H1 (cell line): Measurements from ENCODE around the gene PXT1. TPM values are rescaled to one million over a fixed set of nuclear protein-coding genes. Genes with fewer than 3 reads are reported as not detected.

Experiments used
- CTCF ChIA-PET: fragments of 300-600 bp; sonication (Branson Sonifier 250); formaldehyde crosslinking; loops from one replicate; lab custom pipeline; 2021; ENCODE audit not compliant: partially characterized antibody; lab: Charles Lee
- POLR2A ChIA-PET: fragments of 300-600 bp; sonication (Branson Sonifier 250); formaldehyde crosslinking; loops from one replicate; lab custom pipeline; 2021; ENCODE audit warnings: inconsistent platforms; ENCODE audit not compliant: partially characterized antibody; lab: Charles Lee
- DNase-seq, 2 experiments: peaks; one replicate each; pipeline versions ENCODE4 v3.0.0 to v3.0.0-alpha.2; 2010 to 2022; ENCODE audit warnings: low spot score in 2 of 2, low read depth in 1 of 2, mixed read lengths in 1 of 2
- FAIRE-seq: peaks from 2 replicates; lab custom pipeline; 2011; peaks lifted over from hg19 to GRCh38; lab: Jason Lieb, UNC
- H2AFZ ChIP-seq: 2 replicates; pipeline ENCODE4 v1.8.1; 2012; ENCODE audit warnings: low read length, inconsistent platforms
- H2AK5ac ChIP-seq: 2 replicates; pipeline ENCODE4 v1.6.1; 2013; ENCODE audit warnings: low read depth, low read length
- H2BK120ac ChIP-seq: replicated peaks from 2 replicates; pipeline ENCODE3; 2013; ENCODE audit warnings: low read depth, low read length, inconsistent platforms
- H2BK12ac ChIP-seq: 2 replicates; pipeline ENCODE4 v1.6.1; 2013; ENCODE audit warnings: low read depth, low read length
- H2BK15ac ChIP-seq: 2 replicates; pipeline ENCODE4 v1.6.1; 2013; ENCODE audit warnings: low read length
- H2BK20ac ChIP-seq: 2 replicates; pipeline ENCODE4 v1.6.1; 2013; ENCODE audit warnings: low read length
- H2BK5ac ChIP-seq: 2 replicates; pipeline ENCODE4 v1.6.1; 2013; ENCODE audit warnings: low read depth, low read length
- H3K14ac ChIP-seq: 2 replicates; pipeline ENCODE4 v1.6.1; 2013; ENCODE audit warnings: inconsistent platforms; ENCODE audit not compliant: insufficient read length
- H3K18ac ChIP-seq: 2 replicates; pipeline ENCODE4 v1.6.1; 2013; ENCODE audit warnings: low read length; ENCODE audit errors: extremely low read depth
- H3K23ac ChIP-seq: 2 replicates; pipeline ENCODE4 v1.6.1; 2013; ENCODE audit warnings: inconsistent platforms; ENCODE audit not compliant: insufficient read length
- H3K23me2 ChIP-seq: 2 replicates; pipeline ENCODE4 v1.6.1; 2013; ENCODE audit warnings: low read depth, low read length
- H3K27ac ChIP-seq: 2 replicates; pipeline ENCODE4 v1.6.1; 2011; ENCODE audit warnings: low read depth, low read length, inconsistent platforms
- H3K27me3 ChIP-seq, 4 experiments: replicated peaks in 1 of 4; 1 replicate in 1 of 4; 2 replicates in 3 of 4; pipeline versions ENCODE4 v1.6.1 to v1.8.1; 2011 to 2013; ENCODE audit warnings: low read length in 3 of 4, mild to moderate bottlenecking in 3 of 4, inconsistent platforms in 2 of 4, mixed read lengths in 2 of 4, moderate library complexity in 1 of 4; ENCODE audit not compliant: control insufficient read depth in 3 of 4, insufficient read depth in 3 of 4; ENCODE audit errors: extremely low read depth in 1 of 4
- H3K36me3 ChIP-seq, 4 experiments: 2 replicates each; pipeline versions ENCODE4 v1.6.1 to v1.8.1; 2011 to 2013; ENCODE audit warnings: mild to moderate bottlenecking in 4 of 4, low read length in 3 of 4, moderate library complexity in 2 of 4, control low read depth in 1 of 4, inconsistent platforms in 1 of 4; ENCODE audit not compliant: insufficient read depth in 4 of 4, control insufficient read depth in 2 of 4
- H3K4ac ChIP-seq: replicated peaks from 2 replicates; pipeline ENCODE3; 2013; ENCODE audit warnings: low read length, low read depth, mixed read lengths, inconsistent platforms; ENCODE audit not compliant: insufficient read length
- H3K4me1 ChIP-seq, 4 experiments: replicated peaks in 1 of 4; 1 replicate in 1 of 4; 2 replicates in 3 of 4; pipeline versions ENCODE4 v1.6.1 to v1.8.1; 2011 to 2013; ENCODE audit warnings: low read length in 3 of 4, inconsistent platforms in 2 of 4, mixed read lengths in 1 of 4; ENCODE audit not compliant: insufficient read depth in 4 of 4, control insufficient read depth in 3 of 4
- H3K4me2 ChIP-seq, 2 experiments: 2 replicates each; pipeline versions ENCODE4 v1.6.1 to v1.8.1; 2011 to 2013; ENCODE audit warnings: low read depth in 2 of 2, low read length in 2 of 2, control low read depth in 1 of 2, inconsistent platforms in 1 of 2, mild to moderate bottlenecking in 1 of 2; ENCODE audit not compliant: insufficient read depth in 1 of 2
- H3K4me3 ChIP-seq, 4 experiments: fragments of 200-600, 300-600 bp in 1 of 4; sonication (generic), shearing (Covaris generic), sonication (Bioruptor Twin) in 1 of 4; 2 replicates each; pipeline versions ENCODE4 v1.5.1 to v1.8.1; 2011 to 2016; ENCODE audit warnings: low read length in 4 of 4, low read depth in 3 of 4, control low read depth in 2 of 4, inconsistent platforms in 2 of 4, mild to moderate bottlenecking in 2 of 4, mixed read lengths in 1 of 4, moderate library complexity in 1 of 4; ENCODE audit not compliant: insufficient read depth in 2 of 4; ENCODE audit errors: extremely low read depth in 1 of 4
- H3K56ac ChIP-seq: replicated peaks from 2 replicates; pipeline ENCODE3; 2013; ENCODE audit warnings: low read depth, mild to moderate bottlenecking, mixed read lengths, low read length, inconsistent platforms; ENCODE audit not compliant: insufficient read length
- H3K79me1 ChIP-seq: 2 replicates; pipeline ENCODE4 v1.6.1; 2013; ENCODE audit warnings: low read depth, low read length, control low read depth
- H3K79me2 ChIP-seq, 2 experiments: 2 replicates each; pipeline versions ENCODE4 v1.6.1 to v1.8.1; 2012 to 2013; ENCODE audit warnings: low read length in 2 of 2, mild to moderate bottlenecking in 2 of 2, inconsistent platforms in 1 of 2; ENCODE audit not compliant: insufficient read depth in 2 of 2, control insufficient read depth in 1 of 2
- H3K9ac ChIP-seq, 4 experiments: replicated peaks in 1 of 4; 1 replicate in 1 of 4; 2 replicates in 3 of 4; pipeline versions ENCODE4 v1.6.1 to v1.8.1; 2011 to 2013; ENCODE audit warnings: low read depth in 3 of 4, low read length in 3 of 4, control low read depth in 2 of 4, mild to moderate bottlenecking in 2 of 4, moderate library complexity in 2 of 4, inconsistent platforms in 1 of 4; ENCODE audit errors: extremely low read depth in 1 of 4
- H3K9me3 ChIP-seq, 2 experiments: 2 replicates each; pipeline versions ENCODE4 v1.6.1 to v1.8.1; 2012 to 2013; ENCODE audit warnings: mild to moderate bottlenecking in 2 of 2, moderate library complexity in 2 of 2, control low read depth in 1 of 2, inconsistent platforms in 1 of 2, low read depth in 1 of 2, low read length in 1 of 2, mixed read lengths in 1 of 2; ENCODE audit not compliant: insufficient read depth in 2 of 2
- H4K20me1 ChIP-seq, 2 experiments: replicated peaks in 1 of 2; 2 replicates each; pipeline versions ENCODE3 to v1.8.1; 2011 to 2013; ENCODE audit warnings: inconsistent platforms in 2 of 2, low read length in 2 of 2, mild to moderate bottlenecking in 1 of 2; ENCODE audit not compliant: insufficient read depth in 2 of 2, control insufficient read depth in 1 of 2
- H4K5ac ChIP-seq: 2 replicates; pipeline ENCODE4 v1.6.1; 2013; ENCODE audit warnings: low read length, low read depth, mixed read lengths, inconsistent platforms; ENCODE audit not compliant: insufficient read length
- H4K8ac ChIP-seq: 2 replicates; pipeline ENCODE4 v1.8.0; 2013; ENCODE audit warnings: mild to moderate bottlenecking, moderate library complexity, low read length, inconsistent platforms; ENCODE audit not compliant: insufficient read depth; ENCODE audit errors: extremely low read depth
- H4K91ac ChIP-seq: replicated peaks from 2 replicates; pipeline ENCODE3; 2013; ENCODE audit warnings: low read length, mixed read lengths, inconsistent platforms; ENCODE audit not compliant: insufficient read length
- CTCF ChIP-seq, 3 experiments: IDR thresholded peaks; 1 replicate in 2 of 3; 2 replicates in 1 of 3; pipeline versions ENCODE4 v1.5.1 to v1.6.1; 2011; ENCODE audit warnings: low read length in 3 of 3, mild to moderate bottlenecking in 3 of 3, inconsistent platforms in 2 of 3, low read depth in 1 of 3, moderate library complexity in 1 of 3; ENCODE audit not compliant: insufficient read depth in 1 of 3; ENCODE audit errors: control extremely low read depth in 1 of 3
- JUND ChIP-seq: IDR thresholded peaks from 2 replicates; pipeline ENCODE4 v1.6.1; 2011; ENCODE audit warnings: mild to moderate bottlenecking, improper control_type of control experiment, low read length
- KDM1A ChIP-seq: fragments of 200-600, 300-600 bp; sonication (generic); IDR thresholded peaks from 2 replicates; pipeline ENCODE4 v1.7.1; 2016; ENCODE audit warnings: mild to moderate bottlenecking, low read length, borderline replicate concordance
- POU5F1 ChIP-seq: IDR thresholded peaks from 2 replicates; pipeline ENCODE4 v1.6.1; 2011; ENCODE audit warnings: low read depth, mild to moderate bottlenecking, low read length, moderate library complexity
- RBBP5 ChIP-seq: IDR thresholded peaks from 2 replicates; pipeline ENCODE4 v1.7.1; 2012; ENCODE audit warnings: low read depth, mild to moderate bottlenecking, inconsistent platforms, low read length, moderate library complexity, borderline replicate concordance
- SUZ12 ChIP-seq: fragments of 200-600 bp; sonication (generic); IDR thresholded peaks from 2 replicates; pipeline ENCODE4 v1.6.1; 2012; ENCODE audit warnings: mild to moderate bottlenecking, inconsistent platforms, low read length, moderate library complexity, mixed read lengths
- TAF1 ChIP-seq: IDR thresholded peaks from 2 replicates; pipeline ENCODE4 v1.6.1; 2011; ENCODE audit warnings: mild to moderate bottlenecking, low read depth, low read length
- TAF7 ChIP-seq: optimal IDR thresholded peaks from 2 replicates; pipeline ENCODE3; 2011; ENCODE audit warnings: low read depth, mild to moderate bottlenecking, inconsistent platforms, low read length, moderate library complexity, borderline replicate concordance
- WGBS, 2 experiments: shearing (Covaris generic) in 1 of 2; methylation state at CpG; one replicate each; pipeline versions ENCODE4 v1.1.6 to v1.1.7; 2013 to 2015; ENCODE audit warnings: low lambda C conversion rate in 2 of 2, mixed read lengths in 2 of 2, inconsistent platforms in 1 of 2, low coverage in 1 of 2, missing lambda C conversion rate in 1 of 2; ENCODE audit not compliant: insufficient replicate concordance in 2 of 2, insufficient coverage in 1 of 2, insufficient read length in 1 of 2; ENCODE audit errors: extremely low coverage in 1 of 2, missing lambda C conversion rate in 1 of 2; 5-methylcytosine and 5-hydroxymethylcytosine counted together
- polyA plus RNA-seq, 7 experiments: library from polyadenylated mRNA; depleted of rRNA in 3 of 7; stranded (reverse) in 5 of 7; unstranded in 2 of 7; fragments of >200 nt in 5 of 7; fragments of 200-250 nt in 2 of 7; gene quantifications; 1 replicate in 5 of 7; 2 replicates in 1 of 7; 4 replicates in 1 of 7; pipeline versions ENCODE4 v1.2.1 to v1.2.3, GENCODE V29; 2011 to 2013; ENCODE audit warnings: missing spikeins in 2 of 7, mixed read lengths in 2 of 7
- total RNA-seq: library from RNA; stranded (reverse); fragmentation: NEBNext Ultra II Directional; extraction: Animal tissue kit (Norgen Biotek cat#: 25700); gene quantifications from 2 replicates; pipeline ENCODE4 v1.2.1, GENCODE V29; 2021

Gene PXT1
- total and polyA plus RNA-seq, 2 of the 8 experiments (the other 6 are each of a cell fraction or from before 2014, with no cell fraction given), result 0.06 TPM; not detected in 1

- Histone ChIP-seq H2BK5ac (no peak overlapping the region), H3K23me2 (no peaks in the 10 kb centered on the region), H3K4me3 (no peak overlapping the region), H2AK5ac (no peak overlapping the region), H2BK15ac (no peak overlapping the region), H2BK20ac (no peak overlapping the region), H4K8ac (no peak overlapping the region), H3K56ac (no peak overlapping the region), H3K79me2 (no peaks in the 10 kb centered on the region), H3K4me2 (no peak overlapping the region), H2BK120ac (no peak overlapping the region), H2AFZ (no peak overlapping the region), H3K4me1 (no peaks in the 10 kb centered on the region), H4K5ac (no peak overlapping the region), H3K27ac (no peak overlapping the region), H3K79me1 (no peaks in the 10 kb centered on the region), H3K18ac (no peak overlapping the region), H3K14ac (no peak overlapping the region), H2BK12ac (no peak overlapping the region), H3K36me3 (no peaks in the 10 kb centered on the region), H4K20me1 (no peaks in the 10 kb centered on the region), H3K9me3 (no peaks in the 10 kb centered on the region), H3K4ac (no peak overlapping the region), H3K23ac (no peak overlapping the region), H3K27me3 (peaks cover 0 to 1% (median 0%) of the 10 kb centered on the region in 4 experiments; a peak in 1 of 7 replicates), H4K91ac (no peak overlapping the region), H3K9ac (no peak overlapping the region)
- ChIA-PET CTCF (interaction anchor here (0.7 to 7.6 kb wide), 14 partner anchors 11 to 219 kb away, joined by 3 to 68 read pairs (median 5); no protein-coding TSS in a partner anchor), POLR2A (interaction anchor here (1.3 kb wide), 1 partner anchor 17 kb away, joined by 3 read pairs; no protein-coding TSS in a partner anchor)
- TF ChIP-seq JUND (no peak), POU5F1 (no peak), TAF7 (no peak), KDM1A (no peak), SUZ12 (no peak), RBBP5 (no peak), CTCF (IDR thresholded peaks at IDR 0.05; ENCODE audit: control extremely low read depth in 1 of 3, insufficient read depth in 1 of 3, low read depth in 1 of 3, low read length in 3 of 3) (no peak), TAF1 (no peak)
- DNase-seq (no peak), FAIRE-seq (no peak)
- WGBS, 2 experiments, result 86% methylated on average over 4 of the region's 4 CpGs; no CpG with 5 or more reads in 1 of the 2 experiments
Measured at GRCh38 chr6:36358226-36358915, 84.3 kb downstream of the PXT1 start.
